Fibroblast of peridontal ligament (primary cell): Measurements from ENCODE around the gene VTA1.
"Not testable (repeated sequence)": the region's sequence is repeated elsewhere in the genome, so short reads cannot be mapped to it uniquely, and the experiment has no call there.

ENCODE experiments used
- DNase-seq: peaks from one replicate; pipeline ENCODE4 v3.0.0-alpha.2; 2010; ENCODE audit errors: extremely low read depth

The VTA1 gene

GRCh38 chr6:142171351-142171750 lies 24.3 kb downstream of the VTA1 start:
- no peak for DNase-seq

GRCh38 chr6:142172758-142173157 lies 25.7 kb downstream of the VTA1 start:
- DNase-seq = no peak

- DNase-seq = no peak
Measured at GRCh38 chr6:142173980-142174379, 26.9 kb downstream of the VTA1 start.

- no peak for DNase-seq
Measured at GRCh38 chr6:142174703-142175102, 27.6 kb downstream of the VTA1 start.

GRCh38 chr6:142178129-142178528 lies 31.1 kb downstream of the VTA1 start:
- DNase-seq = no peak

- DNase-seq = no peak
Measured at GRCh38 chr6:142182004-142182403, 34.9 kb downstream of the VTA1 start.

GRCh38 chr6:142183351-142183750 lies 36.3 kb downstream of the VTA1 start:
- DNase-seq = no peak

GRCh38 chr6:142184307-142184706 lies 37.2 kb downstream of the VTA1 start:
- DNase-seq = no peak

- DNase-seq = no peak
Measured at GRCh38 chr6:142185641-142186040, 38.6 kb downstream of the VTA1 start.

- peak; percentile 13 for DNase-seq
Measured at GRCh38 chr6:142187209-142187608, 40.1 kb downstream of the VTA1 start.

- DNase-seq = not testable (repeated sequence)
Measured at GRCh38 chr6:142188341-142188740, 41.3 kb downstream of the VTA1 start.

GRCh38 chr6:142189057-142189456 lies 42.0 kb downstream of the VTA1 start:
- DNase-seq = no peak

GRCh38 chr6:142192343-142192742 lies 45.3 kb downstream of the VTA1 start:
- DNase-seq = no peak

- no peak for DNase-seq
Measured at GRCh38 chr6:142193621-142194020, 46.6 kb downstream of the VTA1 start.

GRCh38 chr6:142195862-142196541 lies 48.9 kb downstream of the VTA1 start:
- DNase-seq = no peak

- DNase-seq = no peak
Measured at GRCh38 chr6:142200846-142201628, 54.0 kb downstream of the VTA1 start.

- DNase-seq = peak; percentile 69
Measured at GRCh38 chr6:142207265-142207877, 60.3 kb downstream of the VTA1 start.

GRCh38 chr6:142210606-142211005 lies 63.5 kb downstream of the VTA1 start:
- no peak for DNase-seq

GRCh38 chr6:142213402-142213801 lies 66.3 kb downstream of the VTA1 start:
- no peak for DNase-seq

- no peak for DNase-seq
Measured at GRCh38 chr6:142218446-142218845, 71.4 kb downstream of the VTA1 start.

GRCh38 chr6:142222022-142222421 lies 75.0 kb downstream of the VTA1 start:
- no peak for DNase-seq

- no peak for DNase-seq
Measured at GRCh38 chr6:142223938-142224337, 76.9 kb downstream of the VTA1 start.

GRCh38 chr6:142225115-142225514 lies 78.1 kb downstream of the VTA1 start:
- DNase-seq = no peak
